Stomach (tissue), 9 donors: ENCODE measurements around the gene NRXN2. TPM values are rescaled to one million over a fixed set of nuclear protein-coding genes. Genes with fewer than 3 reads are reported as not detected.

Experiments used
- DNase-seq, 2 donors: peaks; one replicate each; pipeline versions ENCODE4 v3.0.0 to v3.0.0-alpha.2; 2013 to 2019
- H3K27ac ChIP-seq, 5 donors: fragments of 200-600 bp in 4 of 5; sonication (generic) in 4 of 5; one replicate each; pipeline ENCODE4 v1.5.1; 2013 to 2019; ENCODE audit warnings: mild to moderate bottlenecking in 1 of 5, moderate library complexity in 1 of 5
- H3K27me3 ChIP-seq, 3 donors: fragments of 200-600 bp; sonication (generic); one replicate each; pipeline ENCODE4 v1.5.1; 2017 to 2019; ENCODE audit warnings: mixed run types in 1 of 3
- H3K36me3 ChIP-seq, 4 donors: fragments of 200-600 bp; sonication (generic); 1 replicate in 3 of 4; 2 replicates in 1 of 4; pipeline ENCODE4 v1.5.1; 2016 to 2019
- H3K4me1 ChIP-seq, 4 donors: fragments of 200-600 bp; sonication (generic); one replicate each; pipeline ENCODE4 v1.5.1; 2016 to 2019
- H3K4me3 ChIP-seq, 4 donors: fragments of 200-600 bp; sonication (generic) in 3 of 4; one replicate each; pipeline ENCODE4 v1.5.1; 2016 to 2019; ENCODE audit warnings: mild to moderate bottlenecking in 1 of 4
- H3K9me3 ChIP-seq, 4 donors: fragments of 200-600 bp; sonication (generic); one replicate each; pipeline ENCODE4 v1.5.1; 2016 to 2019
- CTCF ChIP-seq, 7 experiments: fragments of 450-650 bp in 4 of 7; fragments of 200-600 bp in 3 of 7; sonication (generic) in 3 of 7; IDR thresholded peaks; one replicate each; pipeline ENCODE4 v1.5.1; 2016 to 2019; ENCODE audit warnings: antibody characterized with exemption in 7 of 7, control low read depth in 2 of 7, mild to moderate bottlenecking in 1 of 7
- EP300 ChIP-seq: sonication (generic); formaldehyde crosslinking; IDR thresholded peaks from one replicate; pipeline ENCODE4 v1.6.1; 2017; ENCODE audit warnings: antibody characterized with exemption
- POLR2A ChIP-seq, 4 donors: fragments of 450-650 bp; IDR thresholded peaks; one replicate each; pipeline ENCODE4 v1.6.1; 2016; ENCODE audit warnings: antibody characterized with exemption in 4 of 4, control low read depth in 2 of 4, mild to moderate bottlenecking in 1 of 4, moderate library complexity in 1 of 4
- POLR2AphosphoS5 ChIP-seq, 3 donors: sonication (generic); formaldehyde crosslinking; IDR thresholded peaks; one replicate each; pipeline ENCODE4 v1.6.1; 2016; ENCODE audit warnings: antibody characterized with exemption in 3 of 3
- WGBS, 5 donors: extraction: QIAGEN DNeasy Blood & Tissue Kit in 3 of 5; methylation state at CpG; one replicate each; pipeline versions ENCODE4 v1.1.5 to v1.1.7; 2013 to 2018; 5-methylcytosine and 5-hydroxymethylcytosine counted together
- intact Hi-C: fragments of 100-400 bp; cut with DNase I; formaldehyde crosslinking; loops from one replicate; pipeline ENCODE4 v1.15.1; 2023; ENCODE audit warnings: low total_unique reads
- polyA plus RNA-seq, 3 donors: library from polyadenylated mRNA; stranded (reverse); fragments of 200-250 nt; gene quantifications; one replicate each; pipeline ENCODE4 v1.2.3, GENCODE V29; 2013
- total RNA-seq, 5 donors: library from RNA; depleted of rRNA; stranded (reverse); fragments of >200 nt; gene quantifications; one replicate each; pipeline versions ENCODE4 v1.1.0 to v1.2.3, GENCODE V29; 2014 to 2016
- donor health status: healthy with polysubstance abuse.
- donor health status: Bipolar disorder and iron deficiency.
- donor health status: healthy.

NRXN2 gene
- total and polyA plus RNA-seq, 8 donors: 0.14 to 16.9 (median 1.2) TPM; not detected in 4

- TF ChIP-seq EP300 (no peak), CTCF (IDR thresholded peaks at IDR 0.05) (no peak), POLR2A (IDR thresholded peaks at IDR 0.05) (no peak), POLR2AphosphoS5 (IDR thresholded peaks at IDR 0.05) (no peak)
- Histone ChIP-seq H3K27me3 (peaks cover 0 to 4% (median 0%) of the 10 kb centered on the region in 3 donors), H3K4me1 (peaks cover 0 to 9% (median 0%) of the 10 kb centered on the region in 4 donors), H3K27ac (peak overlapping the region in 1 of 5 donors; percentile 4), H3K4me3 (no peak overlapping the region), H3K9me3 (no peaks in the 10 kb centered on the region), H3K36me3 (no peaks in the 10 kb centered on the region)
- WGBS, 5 donors: 78 to 87% (median 85%) methylated on average over 21 to 30 of the region's 30 CpGs
- intact Hi-C loops: no loop called here
- DNase-seq: peak in 1 of 2 donors; percentile 22
These were observed 155.8 kb downstream of the NRXN2 start for GRCh38 chr11:64566915-64567891.

GRCh38 chr11:64566042-64566914, 156.7 kb downstream of the NRXN2 start:
- Histone ChIP-seq H3K4me1 (peaks cover 0 to 9% (median 0%) of the 10 kb centered on the region in 4 donors), H3K4me3 (no peak overlapping the region), H3K9me3 (no peaks in the 10 kb centered on the region), H3K27ac (peak overlapping the region in 1 of 5 donors; percentile 4), H3K27me3 (peaks cover 0 to under 1% (median 0%) of the 10 kb centered on the region in 3 donors), H3K36me3 (no peaks in the 10 kb centered on the region)
- intact Hi-C loops: no loop called here
- peak; percentile 41 to 87 for DNase-seq
- WGBS, 5 donors: 24 to 44% (median 30%) methylated on average over 18 of the region's 18 CpGs
- TF ChIP-seq EP300: no peak
- no peak for TF ChIP-seq POLR2A (IDR thresholded peaks at IDR 0.05)
- TF ChIP-seq POLR2AphosphoS5 (IDR thresholded peaks at IDR 0.05): no peak
- TF ChIP-seq CTCF (IDR thresholded peaks at IDR 0.05): no peak

GRCh38 chr11:64564947-64565889, 157.8 kb downstream of the NRXN2 start:
- no peaks in the 10 kb centered on the region for H3K36me3 ChIP-seq
- H3K4me1 ChIP-seq: peaks cover 0 to 9% (median 0%) of the 10 kb centered on the region in 4 donors
- TF ChIP-seq POLR2AphosphoS5 (IDR thresholded peaks at IDR 0.05): no peak
- TF ChIP-seq CTCF (IDR thresholded peaks at IDR 0.05): no peak
- no peak for TF ChIP-seq POLR2A (IDR thresholded peaks at IDR 0.05)
- TF ChIP-seq EP300: no peak
- intact Hi-C loops: no loop called here
- H3K9me3 ChIP-seq: no peaks in the 10 kb centered on the region
- H3K27ac ChIP-seq: no peak overlapping the region
- H3K4me3 ChIP-seq: no peak overlapping the region
- H3K27me3 ChIP-seq: peaks cover 0 to 11% (median 0%) of the 10 kb centered on the region in 3 donors
- no peak for DNase-seq
- 76 to 92% (median 79%) methylated on average over 13 to 24 of the region's 24 CpGs for WGBS, 5 donors
